GM15510 (cell line): ENCODE measurements around the gene CHI3L1.

Source experiments
- POLR2A ChIP-seq: IDR thresholded peaks from 3 replicates; pipeline ENCODE4 v1.6.1; 2011; ENCODE audit warnings: borderline replicate concordance; ENCODE audit not compliant: insufficient read length; ENCODE audit errors: extremely low read depth

The CHI3L1 gene

GRCh38 chr1:203130358-203130985 is 56.0 kb downstream of the CHI3L1 start:
- TF ChIP-seq POLR2A, result no peak

- TF ChIP-seq POLR2A, result no peak
These were observed 56.8 kb downstream of the CHI3L1 start for GRCh38 chr1:203129501-203130231.
